K562 treated with DMSO at 1 percent for 24 hours (cell line): Measurements from ENCODE around the gene JAG2. TPM values are rescaled to one million over a fixed set of nuclear protein-coding genes. Genes with fewer than 3 reads are reported as not detected.

Source experiments
- total RNA-seq: library from RNA; unstranded; fragments of 300-600 nt; gene quantifications from 2 replicates; pipeline ENCODE4 v1.2.3, GENCODE V29; 2022; ENCODE audit warnings: low read depth; ENCODE audit not compliant: insufficient read depth

Gene JAG2
- total RNA-seq = 10.1 and 11.9 TPM in 2 replicates

DNA sequence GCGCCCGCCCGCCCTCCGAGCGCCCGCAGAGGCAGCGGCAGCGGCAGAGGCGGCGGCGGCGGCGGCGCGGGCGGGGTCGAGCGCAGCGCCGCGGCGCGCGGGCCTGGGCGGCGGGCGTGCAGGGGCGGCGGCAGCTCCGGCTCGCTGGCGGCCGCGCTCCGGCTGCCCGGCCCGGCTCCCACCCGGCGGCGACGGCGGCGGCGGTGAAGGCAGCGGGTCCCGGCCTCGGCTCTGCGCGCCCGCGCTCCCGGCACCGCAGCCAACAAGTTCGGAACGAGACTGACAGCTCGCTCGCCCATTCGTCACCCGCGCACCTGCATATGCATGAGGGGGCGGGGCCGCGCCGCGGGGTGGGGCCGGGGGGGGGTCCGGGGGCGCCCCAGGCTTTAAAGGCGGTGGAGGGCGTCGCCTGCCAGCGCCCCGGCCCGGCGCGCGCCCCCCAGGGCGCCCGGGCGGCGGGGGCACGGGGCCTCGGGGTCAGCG lies at the start of gene JAG2:
Gene JAG2 (minus strand): TSS at position 281 of the 483 bp plus-strand sequence. CDS start 356 bp downstream, outside the sequence.

DNA sequence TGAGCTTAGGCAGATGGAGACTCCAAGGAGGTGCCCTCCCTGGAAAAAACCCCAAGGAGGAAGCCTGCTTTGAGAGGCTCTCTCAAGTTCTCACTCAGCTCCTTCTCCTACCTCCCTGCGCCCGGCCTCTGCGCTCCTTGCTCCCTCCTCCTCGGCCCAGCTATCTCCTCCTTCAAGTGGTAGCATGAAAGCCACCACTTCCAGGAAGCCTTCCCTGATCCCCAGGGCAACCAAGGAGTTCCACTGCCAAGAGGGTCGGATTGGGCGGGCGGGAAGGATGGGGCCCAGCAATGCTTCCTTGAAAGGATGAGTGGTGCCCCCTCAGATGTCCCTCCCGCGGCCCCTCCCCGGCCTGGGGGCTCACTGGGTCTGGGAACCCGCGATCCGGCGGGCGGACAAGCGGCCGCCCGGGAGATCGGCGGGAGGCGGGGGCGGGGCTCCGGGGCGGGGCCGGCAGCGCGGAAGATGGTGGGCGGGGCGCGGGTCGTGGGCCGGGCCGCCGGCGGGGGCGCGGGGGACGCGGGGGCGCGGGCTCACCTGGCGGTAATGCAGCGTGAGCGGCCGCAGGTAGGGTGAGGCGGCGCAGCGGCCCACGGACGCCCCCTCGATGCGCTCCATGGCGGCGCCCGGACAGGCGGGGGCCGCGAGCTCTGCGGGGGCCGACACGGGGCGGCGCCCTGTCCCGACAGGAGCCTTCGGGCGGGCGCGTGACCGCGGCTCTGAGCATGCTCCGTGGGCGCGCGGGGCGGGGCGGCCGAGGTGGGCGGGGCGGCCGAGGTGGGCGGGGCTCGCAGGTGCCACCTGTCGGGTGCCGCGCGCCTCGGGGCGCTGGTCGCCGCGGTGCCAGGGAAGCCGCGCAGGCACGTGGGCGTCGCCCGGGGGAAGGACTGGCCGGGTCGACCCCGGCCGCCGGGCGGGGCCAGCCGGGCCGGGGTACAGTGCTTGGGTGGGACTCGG lies 12.3 kb upstream of the JAG2 start, which contains the start of gene NUDT14:
Gene NUDT14 (minus strand): TSS at position 721 of the 957 bp plus-strand sequence. CDS start 103 bp downstream, at position 618.

Other genes with a start within 250 kb of the JAG2 start
- gene PLD4, start 243.9 kb downstream of the JAG2 start, total RNA-seq = 0.25 and 0.29 TPM in 2 replicates
- gene AHNAK2, start 190.4 kb downstream of the JAG2 start, total RNA-seq = 0.05 and 0.20 TPM in 2 replicates
- 3.0 and 3.5 TPM in 2 replicates for gene CLBA1, start 183.0 kb downstream of the JAG2 start, total RNA-seq
- gene CDCA4, start 147.7 kb downstream of the JAG2 start, total RNA-seq = 41.0 and 44.4 TPM in 2 replicates
- gene GPR132, start 103.3 kb downstream of the JAG2 start, total RNA-seq = 2.7 and 3.0 TPM in 2 replicates
- gene NUDT14, start 12.5 kb upstream of the JAG2 start, total RNA-seq = 31.7 and 38.6 TPM in 2 replicates
- gene BTBD6, start 79.8 kb upstream of the JAG2 start, total RNA-seq = not detected in 2 replicates
- gene BRF1, start 132.2 kb upstream of the JAG2 start, total RNA-seq = 33.4 and 35.6 TPM in 2 replicates
- gene PACS2, start 146.0 kb upstream of the JAG2 start, total RNA-seq = 26.2 and 33.9 TPM in 2 replicates
- 0.72 and 1.2 TPM in 2 replicates for gene TEX22, start 229.8 kb upstream of the JAG2 start, total RNA-seq